Stimulated activated CD8-positive, alpha-beta memory T cell treated with anti-CD3 and anti-CD28 coated beads, Interleukin-2, amount 100 ng/mL, for 48 hours (primary cell): ENCODE data around the gene DDX10.
"Not testable (repeated sequence)": the region's sequence is repeated elsewhere in the genome, so short reads cannot be mapped to it uniquely, and the experiment has no call there.

Experiments used
- DNase-seq, 2 donors: peaks; one replicate each; pipeline ENCODE4 v3.0.0-alpha.2; 2020; ENCODE audit warnings: low read depth in 2 of 2

Gene DDX10

GRCh38 chr11:108664730-108665525 is at the start of gene DDX10:
TSS of gene DDX10 (plus strand) at chr11:108665069. CDS start at chr11:108665154, 85 bp downstream.
- DNase-seq, result peak; percentile 93 to 95

GRCh38 chr11:108616549-108616948 is 48.3 kb upstream of the DDX10 start:
- no peak for DNase-seq

- no peak for DNase-seq
Observed at GRCh38 chr11:108617055-108617454, 47.8 kb upstream of the DDX10 start.

GRCh38 chr11:108618529-108618928 is 46.3 kb upstream of the DDX10 start:
- no peak for DNase-seq

- no peak for DNase-seq
Observed at GRCh38 chr11:108620958-108621772, 43.7 kb upstream of the DDX10 start.

- DNase-seq, result no peak
Observed at GRCh38 chr11:108622341-108622740, 42.5 kb upstream of the DDX10 start.

- DNase-seq, result no peak
Observed at GRCh38 chr11:108624196-108624925, 40.5 kb upstream of the DDX10 start.

- DNase-seq, result no peak
Observed at GRCh38 chr11:108628326-108628725, 36.5 kb upstream of the DDX10 start.

GRCh38 chr11:108628812-108629211 is 36.1 kb upstream of the DDX10 start:
- DNase-seq, result no peak

- DNase-seq, result no peak
Observed at GRCh38 chr11:108629274-108629673, 35.6 kb upstream of the DDX10 start.

- no peak for DNase-seq
Observed at GRCh38 chr11:108632041-108632704, 32.7 kb upstream of the DDX10 start.

- no peak for DNase-seq
Observed at GRCh38 chr11:108635106-108635505, 29.8 kb upstream of the DDX10 start.

GRCh38 chr11:108636222-108636621 is 28.6 kb upstream of the DDX10 start:
- no peak for DNase-seq

- DNase-seq, result no peak
Observed at GRCh38 chr11:108639146-108639545, 25.7 kb upstream of the DDX10 start.

- DNase-seq, result not testable (repeated sequence)
Observed at GRCh38 chr11:108641752-108642151, 23.1 kb upstream of the DDX10 start.

GRCh38 chr11:108643974-108644373 is 20.9 kb upstream of the DDX10 start:
- no peak for DNase-seq

GRCh38 chr11:108645970-108646369 is 18.9 kb upstream of the DDX10 start:
- no peak for DNase-seq

- no peak for DNase-seq
Observed at GRCh38 chr11:108647387-108647700, 17.5 kb upstream of the DDX10 start.

- DNase-seq, result peak; percentile 28 to 37
Observed at GRCh38 chr11:108647701-108648527, 17.0 kb upstream of the DDX10 start.

- DNase-seq, result no peak
Observed at GRCh38 chr11:108648528-108648885, 16.4 kb upstream of the DDX10 start.

GRCh38 chr11:108654100-108654499 is 10.8 kb upstream of the DDX10 start:
- not testable (repeated sequence) for DNase-seq
